Liver (tissue), 3 donors: ENCODE measurements around the gene KIAA1217.

Experiments
- ATF3 ChIP-seq: IDR thresholded peaks from 2 replicates; pipeline ENCODE4 v1.6.1; 2016; ENCODE audit warnings: antibody characterized with exemption
- CTCF ChIP-seq: fragments of 150-350 bp; IDR thresholded peaks from 2 replicates; pipeline ENCODE4 v1.5.1; 2017; ENCODE audit warnings: improper control_type of control experiment, low read depth, low read length; ENCODE audit not compliant: missing input control
- EGR1 ChIP-seq, 2 donors: IDR thresholded peaks; 2 replicates each; pipeline ENCODE4 v1.6.1; 2016 to 2018; ENCODE audit warnings: antibody characterized with exemption in 2 of 2, low read depth in 2 of 2
- FOXA1 ChIP-seq: IDR thresholded peaks from 2 replicates; pipeline ENCODE4 v1.6.1; 2016; ENCODE audit warnings: antibody characterized with exemption
- GABPA ChIP-seq, 2 donors: IDR thresholded peaks in 1 of 2; conservative IDR thresholded peaks in 1 of 2; 2 replicates each; pipeline ENCODE4 v1.6.1; 2016; ENCODE audit warnings: antibody characterized with exemption in 2 of 2, mild to moderate bottlenecking in 1 of 2, moderate library complexity in 1 of 2
- RAD21 ChIP-seq, 2 donors: IDR thresholded peaks; 2 replicates each; pipeline ENCODE4 v1.6.1; 2016; ENCODE audit warnings: antibody characterized with exemption in 2 of 2, mild to moderate bottlenecking in 2 of 2
- REST ChIP-seq: IDR thresholded peaks from 2 replicates; pipeline ENCODE4 v1.6.1; 2016; ENCODE audit warnings: antibody characterized with exemption, mild to moderate bottlenecking
- SP1 ChIP-seq: IDR thresholded peaks from 2 replicates; pipeline ENCODE4 v1.6.1; 2018; ENCODE audit warnings: antibody characterized with exemption, mild to moderate bottlenecking
- TAF1 ChIP-seq: conservative IDR thresholded peaks from 2 replicates; pipeline ENCODE4 v1.6.1; 2016; ENCODE audit warnings: antibody characterized with exemption, mild to moderate bottlenecking
- YY1 ChIP-seq: IDR thresholded peaks from 2 replicates; pipeline ENCODE4 v1.6.1; 2016; ENCODE audit warnings: antibody characterized with exemption, mild to moderate bottlenecking
- ZBTB33 ChIP-seq: IDR thresholded peaks from 2 replicates; pipeline ENCODE4 v1.6.1; 2016; ENCODE audit warnings: antibody characterized with exemption
- donor health status: healthy.
- donor health status: healthy.

GRCh38 chr10:24596217-24596930 is 387.4 kb downstream of the KIAA1217 start:
- TF ChIP-seq ATF3 (no peak), FOXA1 (no peak), CTCF (no peak), ZBTB33 (no peak), GABPA (IDR thresholded peaks at IDR 0.05 in 1 of 2, conservative IDR thresholded peaks at IDR 0.05 in 1 of 2) (no peak), SP1 (no peak), REST (no peak), RAD21 (IDR thresholded peaks at IDR 0.05) (no peak), EGR1 (IDR thresholded peaks at IDR 0.05; ENCODE audit: low read depth in 2 of 2) (no peak), YY1 (no peak), TAF1 (no peak)
